Astrocyte (in vitro differentiated cells and primary cell): ENCODE measurements around the gene MTERF4. TPM values are rescaled to one million over a fixed set of nuclear protein-coding genes. Genes with fewer than 3 reads are reported as not detected.

Source experiments
- DNase-seq: peaks from one replicate; pipeline ENCODE4 v3.0.0-alpha.2; 2010; ENCODE audit warnings: low read depth
- FAIRE-seq: peaks from 2 replicates; lab custom pipeline; 2011; peaks lifted over from hg19 to GRCh38; lab: Jason Lieb, UNC
- H2AFZ ChIP-seq: 2 replicates; pipeline ENCODE4 v1.6.0; 2012; ENCODE audit warnings: low read depth, low read length, inconsistent platforms
- H3K27ac ChIP-seq: 2 replicates; pipeline ENCODE4 v1.5.1; 2011; ENCODE audit warnings: low read depth, low read length, inconsistent platforms
- H3K27me3 ChIP-seq: 2 replicates; pipeline ENCODE4 v1.6.0; 2011; ENCODE audit warnings: low read length, inconsistent platforms; ENCODE audit not compliant: insufficient read depth
- H3K36me3 ChIP-seq: 2 replicates; pipeline ENCODE4 v1.5.1; 2011; ENCODE audit warnings: low read length, inconsistent platforms; ENCODE audit not compliant: insufficient read depth
- H3K4me1 ChIP-seq: 2 replicates; pipeline ENCODE4 v1.5.1; 2011; ENCODE audit warnings: low read length, inconsistent platforms; ENCODE audit not compliant: insufficient read depth
- H3K4me2 ChIP-seq: 2 replicates; pipeline ENCODE4 v1.6.0; 2012; ENCODE audit warnings: low read length, inconsistent platforms
- H3K4me3 ChIP-seq: 2 replicates; pipeline ENCODE4 v1.5.1; 2011; ENCODE audit warnings: low read depth, mild to moderate bottlenecking, low read length, inconsistent platforms; ENCODE audit not compliant: insufficient read depth
- H3K79me2 ChIP-seq: 2 replicates; pipeline ENCODE4 v1.6.0; 2012; ENCODE audit warnings: mild to moderate bottlenecking, low read length, inconsistent platforms; ENCODE audit not compliant: insufficient read depth
- H3K9ac ChIP-seq: 2 replicates; pipeline ENCODE4 v1.6.0; 2012; ENCODE audit warnings: mild to moderate bottlenecking, low read length, inconsistent platforms
- H3K9me3 ChIP-seq: 2 replicates; pipeline ENCODE4 v1.5.1; 2012; ENCODE audit warnings: low read depth, mild to moderate bottlenecking, low read length, inconsistent platforms; ENCODE audit not compliant: insufficient read depth
- H4K20me1 ChIP-seq: 2 replicates; pipeline ENCODE4 v1.6.0; 2012; ENCODE audit warnings: low read length, inconsistent platforms; ENCODE audit not compliant: insufficient read depth
- H3K27ac Mint-ChIP-seq: one replicate; pipeline ENCODE4 v1.8.0; 2021; ENCODE audit warnings: mild to moderate bottlenecking, mixed read lengths; ENCODE audit not compliant: unreplicated experiment
- H3K27me3 Mint-ChIP-seq: one replicate; pipeline ENCODE4 v1.8.0; 2021; ENCODE audit warnings: low read depth, mixed read lengths; ENCODE audit not compliant: unreplicated experiment
- H3K36me3 Mint-ChIP-seq: one replicate; pipeline ENCODE4 v1.8.0; 2021; ENCODE audit warnings: low read depth, mixed read lengths; ENCODE audit not compliant: unreplicated experiment
- H3K4me1 Mint-ChIP-seq: one replicate; pipeline ENCODE4 v1.8.0; 2021; ENCODE audit warnings: low read depth, mixed read lengths; ENCODE audit not compliant: unreplicated experiment
- H3K4me3 Mint-ChIP-seq: one replicate; pipeline ENCODE4 v1.8.0; 2021; ENCODE audit warnings: mild to moderate bottlenecking, moderate library complexity, mixed read lengths; ENCODE audit not compliant: unreplicated experiment
- H3K9me3 Mint-ChIP-seq: one replicate; pipeline ENCODE4 v1.8.0; 2021; ENCODE audit warnings: mild to moderate bottlenecking, mixed read lengths; ENCODE audit not compliant: unreplicated experiment
- CTCF ChIP-seq: IDR thresholded peaks from 2 replicates; pipeline ENCODE4 v1.5.1; 2011; ENCODE audit warnings: low read depth, mild to moderate bottlenecking, inconsistent platforms, low read length, moderate library complexity; ENCODE audit not compliant: insufficient read depth
- EZH2 ChIP-seq: IDR thresholded peaks from 2 replicates; pipeline ENCODE4 v1.6.1; 2012; ENCODE audit warnings: mild to moderate bottlenecking, low read length, inconsistent platforms; ENCODE audit not compliant: insufficient read depth
- total RNA-seq: library from RNA; stranded (reverse); gene quantifications from 2 replicates; pipeline ENCODE4 v1.2.1, GENCODE V29; 2021

Gene MTERF4
- total RNA-seq, 1 donor from 2014 or later: 26.3 TPM

GRCh38 chr2:241133436-241133820 is 31.3 kb upstream of the MTERF4 start:
- no peaks in the 10 kb centered on the region for H3K4me1 ChIP-seq
- H3K4me3 ChIP-seq: no peak overlapping the region
- no peaks in the 10 kb centered on the region for H3K9me3 Mint-ChIP-seq
- no peak for DNase-seq
- H3K4me1 Mint-ChIP-seq: no peaks in the 10 kb centered on the region
- H3K9me3 ChIP-seq: no peaks in the 10 kb centered on the region
- no peak overlapping the region for H3K9ac ChIP-seq
- no peaks in the 10 kb centered on the region for H4K20me1 ChIP-seq
- H2AFZ ChIP-seq: no peak overlapping the region
- H3K36me3 Mint-ChIP-seq: peaks cover 2% of the 10 kb centered on the region
- FAIRE-seq: no peak
- no peak overlapping the region for H3K27ac ChIP-seq
- no peaks in the 10 kb centered on the region for H3K36me3 ChIP-seq
- TF ChIP-seq EZH2: no peak
- TF ChIP-seq CTCF: no peak
- H3K79me2 ChIP-seq: no peaks in the 10 kb centered on the region
- H3K27me3 Mint-ChIP-seq: peaks cover 21% of the 10 kb centered on the region
- no peak overlapping the region for H3K4me3 Mint-ChIP-seq
- no peaks in the 10 kb centered on the region for H3K27me3 ChIP-seq
- no peak overlapping the region for H3K27ac Mint-ChIP-seq
- no peak overlapping the region for H3K4me2 ChIP-seq

- Histone ChIP-seq H3K4me3 (no peak overlapping the region), H3K9me3 (no peaks in the 10 kb centered on the region), H3K27ac (no peak overlapping the region), H3K4me2 (no peak overlapping the region), H3K4me1 (no peaks in the 10 kb centered on the region), H3K36me3 (no peaks in the 10 kb centered on the region), H3K79me2 (no peaks in the 10 kb centered on the region), H3K9ac (no peak overlapping the region), H4K20me1 (no peaks in the 10 kb centered on the region), H3K27me3 (no peaks in the 10 kb centered on the region), H2AFZ (no peak overlapping the region)
- no peak overlapping the region for H3K4me3 Mint-ChIP-seq
- peaks cover 7% of the 10 kb centered on the region for H3K36me3 Mint-ChIP-seq
- no peaks in the 10 kb centered on the region for H3K4me1 Mint-ChIP-seq
- DNase-seq (no peak), FAIRE-seq (no peak)
- TF ChIP-seq CTCF (no peak), EZH2 (no peak)
- H3K9me3 Mint-ChIP-seq: no peaks in the 10 kb centered on the region
- no peak overlapping the region for H3K27ac Mint-ChIP-seq
- peaks cover 20% of the 10 kb centered on the region for H3K27me3 Mint-ChIP-seq
Measured at GRCh38 chr2:241132538-241133435, 30.7 kb upstream of the MTERF4 start.

GRCh38 chr2:241131531-241131930 is 29.4 kb upstream of the MTERF4 start:
- H3K9ac ChIP-seq: no peak overlapping the region
- FAIRE-seq (no peak), DNase-seq (no peak)
- Mint-ChIP-seq H3K27me3 (peaks cover 24% of the 10 kb centered on the region), H3K4me1 (no peaks in the 10 kb centered on the region), H3K36me3 (peaks cover 9% of the 10 kb centered on the region), H3K4me3 (no peak overlapping the region), H3K9me3 (no peaks in the 10 kb centered on the region), H3K27ac (no peak overlapping the region)
- H3K4me2 ChIP-seq: no peak overlapping the region
- H3K4me3 ChIP-seq: no peak overlapping the region
- no peak overlapping the region for H2AFZ ChIP-seq
- TF ChIP-seq CTCF (no peak), EZH2 (no peak)
- no peaks in the 10 kb centered on the region for H4K20me1 ChIP-seq
- no peaks in the 10 kb centered on the region for H3K9me3 ChIP-seq
- H3K79me2 ChIP-seq: no peaks in the 10 kb centered on the region
- no peak overlapping the region for H3K27ac ChIP-seq
- H3K27me3 ChIP-seq: no peaks in the 10 kb centered on the region
- no peaks in the 10 kb centered on the region for H3K4me1 ChIP-seq
- H3K36me3 ChIP-seq: no peaks in the 10 kb centered on the region
